Suprapubic skin (tissue), 4 donors: ENCODE measurements around the gene LPP. TPM values are rescaled to one million over a fixed set of nuclear protein-coding genes. Genes with fewer than 3 reads are reported as not detected.

Source experiments
- DNase-seq, 2 donors: peaks; one replicate each; pipeline ENCODE4 v3.0.0-alpha.2; 2019; ENCODE audit warnings: low spot score in 2 of 2
- H3K27ac ChIP-seq: fragments of 200-600 bp; sonication (generic); one replicate; pipeline ENCODE4 v1.5.1; 2019
- H3K27me3 ChIP-seq: fragments of 200-600 bp; sonication (generic); one replicate; pipeline ENCODE4 v1.5.1; 2019
- H3K36me3 ChIP-seq: fragments of 200-600 bp; sonication (generic); one replicate; pipeline ENCODE4 v1.5.1; 2019
- H3K4me1 ChIP-seq: fragments of 200-600 bp; sonication (generic); one replicate; pipeline ENCODE4 v1.5.1; 2019
- H3K4me3 ChIP-seq: fragments of 200-600 bp; sonication (generic); one replicate; pipeline ENCODE4 v1.5.1; 2019; ENCODE audit warnings: mild to moderate bottlenecking
- H3K9me3 ChIP-seq: fragments of 200-600 bp; sonication (generic); one replicate; pipeline ENCODE4 v1.5.1; 2019
- EP300 ChIP-seq: sonication (generic); formaldehyde crosslinking; IDR thresholded peaks from one replicate; pipeline ENCODE4 v1.6.1; 2017; ENCODE audit warnings: antibody characterized with exemption
- POLR2A ChIP-seq, 2 donors: fragments of 450-650 bp; IDR thresholded peaks; one replicate each; pipeline ENCODE4 v1.6.1; 2017; ENCODE audit warnings: antibody characterized with exemption in 2 of 2, mild to moderate bottlenecking in 2 of 2, moderate library complexity in 2 of 2
- POLR2AphosphoS5 ChIP-seq, 3 donors: sonication (generic); formaldehyde crosslinking; IDR thresholded peaks; one replicate each; pipeline ENCODE4 v1.6.1; 2017; ENCODE audit warnings: antibody characterized with exemption in 3 of 3
- WGBS: methylation state at CpG from one replicate; pipeline ENCODE4 v1.1.5; 2018; 5-methylcytosine and 5-hydroxymethylcytosine counted together
- total RNA-seq, 4 donors: library from RNA; depleted of rRNA; stranded (reverse); fragments of >200 nt; gene quantifications; one replicate each; pipeline ENCODE4 v1.1.0, GENCODE V29; 2016
- TF ChIP-seq, protein P1 (sequence below), 2 donors: fragments of 200-600 bp in 1 of 2; fragments of 450-650 bp in 1 of 2; sonication (generic) in 1 of 2; IDR thresholded peaks; one replicate each; pipeline ENCODE4 v1.5.1; 2016 to 2019; ENCODE audit warnings: antibody characterized with exemption in 2 of 2, mild to moderate bottlenecking in 1 of 2, moderate library complexity in 1 of 2

The LPP gene
- total RNA-seq, 4 donors from 2014 or later, result 56.8 to 127 (median 84.2) TPM

- Histone ChIP-seq H3K27ac (no peak overlapping the region), H3K4me3 (no peak overlapping the region), H3K9me3 (no peaks in the 10 kb centered on the region), H3K27me3 (no peaks in the 10 kb centered on the region), H3K4me1 (no peaks in the 10 kb centered on the region), H3K36me3 (no peaks in the 10 kb centered on the region)
- 57% methylated on average over 2 of the region's 2 CpGs for WGBS
- no peak for TF ChIP-seq POLR2A (IDR thresholded peaks at IDR 0.05)
- TF ChIP-seq EP300, result no peak
- no peak for TF ChIP-seq POLR2AphosphoS5 (IDR thresholded peaks at IDR 0.05)
- TF ChIP-seq, protein P1, sequence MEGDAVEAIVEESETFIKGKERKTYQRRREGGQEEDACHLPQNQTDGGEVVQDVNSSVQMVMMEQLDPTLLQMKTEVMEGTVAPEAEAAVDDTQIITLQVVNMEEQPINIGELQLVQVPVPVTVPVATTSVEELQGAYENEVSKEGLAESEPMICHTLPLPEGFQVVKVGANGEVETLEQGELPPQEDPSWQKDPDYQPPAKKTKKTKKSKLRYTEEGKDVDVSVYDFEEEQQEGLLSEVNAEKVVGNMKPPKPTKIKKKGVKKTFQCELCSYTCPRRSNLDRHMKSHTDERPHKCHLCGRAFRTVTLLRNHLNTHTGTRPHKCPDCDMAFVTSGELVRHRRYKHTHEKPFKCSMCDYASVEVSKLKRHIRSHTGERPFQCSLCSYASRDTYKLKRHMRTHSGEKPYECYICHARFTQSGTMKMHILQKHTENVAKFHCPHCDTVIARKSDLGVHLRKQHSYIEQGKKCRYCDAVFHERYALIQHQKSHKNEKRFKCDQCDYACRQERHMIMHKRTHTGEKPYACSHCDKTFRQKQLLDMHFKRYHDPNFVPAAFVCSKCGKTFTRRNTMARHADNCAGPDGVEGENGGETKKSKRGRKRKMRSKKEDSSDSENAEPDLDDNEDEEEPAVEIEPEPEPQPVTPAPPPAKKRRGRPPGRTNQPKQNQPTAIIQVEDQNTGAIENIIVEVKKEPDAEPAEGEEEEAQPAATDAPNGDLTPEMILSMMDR (IDR thresholded peaks at IDR 0.05), result no peak
- DNase-seq, result no peak
Measured at GRCh38 chr3:188516515-188516914, 362.6 kb downstream of the LPP start.

GRCh38 chr3:188518416-188518815 lies 364.5 kb downstream of the LPP start:
- no peak overlapping the region for H3K27ac ChIP-seq
- DNase-seq, result no peak
- H3K4me3 ChIP-seq, result no peak overlapping the region
- TF ChIP-seq POLR2AphosphoS5 (IDR thresholded peaks at IDR 0.05), result no peak
- no peak for TF ChIP-seq POLR2A (IDR thresholded peaks at IDR 0.05)
- TF ChIP-seq, protein P1 (IDR thresholded peaks at IDR 0.05), result no peak
- no peak for TF ChIP-seq EP300
- H3K9me3 ChIP-seq, result no peaks in the 10 kb centered on the region
- H3K4me1 ChIP-seq, result no peaks in the 10 kb centered on the region
- 88% methylated on average over 2 of the region's 2 CpGs for WGBS
- H3K36me3 ChIP-seq, result no peaks in the 10 kb centered on the region
- H3K27me3 ChIP-seq, result no peaks in the 10 kb centered on the region

- H3K27ac ChIP-seq, result no peak overlapping the region
- H3K27me3 ChIP-seq, result no peaks in the 10 kb centered on the region
- no peak for DNase-seq
- no peaks in the 10 kb centered on the region for H3K9me3 ChIP-seq
- 92% methylated on average over 6 of the region's 6 CpGs for WGBS
- H3K4me3 ChIP-seq, result no peak overlapping the region
- no peaks in the 10 kb centered on the region for H3K4me1 ChIP-seq
- TF ChIP-seq POLR2A (IDR thresholded peaks at IDR 0.05) (no peak), POLR2AphosphoS5 (IDR thresholded peaks at IDR 0.05) (no peak), EP300 (no peak)
- TF ChIP-seq, protein P1 (IDR thresholded peaks at IDR 0.05), result no peak
- H3K36me3 ChIP-seq, result no peaks in the 10 kb centered on the region
Measured at GRCh38 chr3:188518835-188519452, 365.0 kb downstream of the LPP start.

GRCh38 chr3:188520466-188520865 lies 366.5 kb downstream of the LPP start:
- TF ChIP-seq EP300 (no peak), POLR2A (IDR thresholded peaks at IDR 0.05) (no peak), POLR2AphosphoS5 (IDR thresholded peaks at IDR 0.05) (no peak)
- TF ChIP-seq, protein P1 (IDR thresholded peaks at IDR 0.05), result no peak
- H3K36me3 ChIP-seq, result no peaks in the 10 kb centered on the region
- no peak overlapping the region for H3K4me3 ChIP-seq
- H3K27ac ChIP-seq, result no peak overlapping the region
- H3K27me3 ChIP-seq, result no peaks in the 10 kb centered on the region
- no peaks in the 10 kb centered on the region for H3K4me1 ChIP-seq
- no peaks in the 10 kb centered on the region for H3K9me3 ChIP-seq
- no peak for DNase-seq
- 58% methylated on average over 4 of the region's 4 CpGs for WGBS

GRCh38 chr3:188522115-188522514 lies 368.2 kb downstream of the LPP start:
- no peak overlapping the region for H3K27ac ChIP-seq
- TF ChIP-seq EP300, result no peak
- TF ChIP-seq, protein P1 (IDR thresholded peaks at IDR 0.05), result no peak
- no peak for TF ChIP-seq POLR2AphosphoS5 (IDR thresholded peaks at IDR 0.05)
- no peak for TF ChIP-seq POLR2A (IDR thresholded peaks at IDR 0.05)
- DNase-seq, result no peak
- H3K4me1 ChIP-seq, result no peaks in the 10 kb centered on the region
- 97% methylated on average over 3 of the region's 3 CpGs for WGBS
- no peaks in the 10 kb centered on the region for H3K9me3 ChIP-seq
- H3K27me3 ChIP-seq, result no peaks in the 10 kb centered on the region
- no peak overlapping the region for H3K4me3 ChIP-seq
- H3K36me3 ChIP-seq, result peaks cover 9% of the 10 kb centered on the region
